Adrenal gland (tissue), 5 donors: ENCODE measurements around the gene TTYH3.

ENCODE experiments used
- POLR2A ChIP-seq, 2 donors: fragments of 450-650 bp; IDR thresholded peaks; one replicate each; pipeline ENCODE4 v1.6.1; 2017; ENCODE audit warnings: antibody characterized with exemption in 2 of 2, mild to moderate bottlenecking in 2 of 2, moderate library complexity in 1 of 2
- TF ChIP-seq, protein P1 (sequence below), 6 experiments: fragments of 450-650 bp in 4 of 6; fragments of 200-600 bp in 2 of 6; sonication (generic) in 1 of 6; IDR thresholded peaks; 1 replicate in 5 of 6; 2 replicates in 1 of 6; pipeline versions ENCODE4 v1.5.1 to v1.8.0; 2016 to 2021; ENCODE audit warnings: antibody characterized with exemption in 6 of 6, mild to moderate bottlenecking in 2 of 6, moderate library complexity in 1 of 6
- donor health status: DM: no; HTN: no; CAD: no.

DNA sequence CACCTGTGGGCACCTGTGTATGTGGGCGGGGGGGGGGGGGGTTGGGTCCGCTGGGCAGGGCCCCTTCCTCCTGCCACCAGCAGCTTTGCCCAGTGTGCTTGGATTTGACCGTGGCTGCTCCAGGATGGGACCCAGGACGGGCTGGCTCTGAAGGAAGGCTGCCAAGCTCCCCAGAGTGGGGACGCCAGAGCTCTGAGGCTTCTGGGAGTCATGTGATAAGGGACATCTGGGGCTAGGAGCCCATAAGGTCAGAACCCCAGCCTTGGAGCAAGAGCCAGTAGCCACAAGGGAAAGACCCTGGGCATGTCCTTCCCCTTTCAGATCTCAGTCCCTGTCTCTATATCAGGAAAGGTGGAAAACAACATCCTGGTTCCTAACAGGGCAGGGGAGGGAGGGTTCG lies 34.4 kb downstream of the TTYH3 start:
- TF ChIP-seq, protein P1, sequence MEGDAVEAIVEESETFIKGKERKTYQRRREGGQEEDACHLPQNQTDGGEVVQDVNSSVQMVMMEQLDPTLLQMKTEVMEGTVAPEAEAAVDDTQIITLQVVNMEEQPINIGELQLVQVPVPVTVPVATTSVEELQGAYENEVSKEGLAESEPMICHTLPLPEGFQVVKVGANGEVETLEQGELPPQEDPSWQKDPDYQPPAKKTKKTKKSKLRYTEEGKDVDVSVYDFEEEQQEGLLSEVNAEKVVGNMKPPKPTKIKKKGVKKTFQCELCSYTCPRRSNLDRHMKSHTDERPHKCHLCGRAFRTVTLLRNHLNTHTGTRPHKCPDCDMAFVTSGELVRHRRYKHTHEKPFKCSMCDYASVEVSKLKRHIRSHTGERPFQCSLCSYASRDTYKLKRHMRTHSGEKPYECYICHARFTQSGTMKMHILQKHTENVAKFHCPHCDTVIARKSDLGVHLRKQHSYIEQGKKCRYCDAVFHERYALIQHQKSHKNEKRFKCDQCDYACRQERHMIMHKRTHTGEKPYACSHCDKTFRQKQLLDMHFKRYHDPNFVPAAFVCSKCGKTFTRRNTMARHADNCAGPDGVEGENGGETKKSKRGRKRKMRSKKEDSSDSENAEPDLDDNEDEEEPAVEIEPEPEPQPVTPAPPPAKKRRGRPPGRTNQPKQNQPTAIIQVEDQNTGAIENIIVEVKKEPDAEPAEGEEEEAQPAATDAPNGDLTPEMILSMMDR (IDR thresholded peaks at IDR 0.05) = no peak
- TF ChIP-seq POLR2A (IDR thresholded peaks at IDR 0.05) = no peak
